LNCaP clone FGC (cell line): ENCODE measurements around the gene KCNC3.

Source experiments
- DNase-seq: peaks from one replicate; pipeline ENCODE4 v3.0.0-alpha.2; 2011; ENCODE audit warnings: low read depth
- H3K4me3 ChIP-seq: 2 replicates; pipeline ENCODE4 v1.5.1; 2011; ENCODE audit warnings: mild to moderate bottlenecking, low read depth, low read length, control low read depth
- CTCF ChIP-seq: IDR thresholded peaks from 2 replicates; pipeline ENCODE4 v1.5.1; 2012; ENCODE audit warnings: mild to moderate bottlenecking; ENCODE audit not compliant: control insufficient read depth, insufficient read depth; ENCODE audit errors: extremely low read depth

Gene KCNC3

DNA sequence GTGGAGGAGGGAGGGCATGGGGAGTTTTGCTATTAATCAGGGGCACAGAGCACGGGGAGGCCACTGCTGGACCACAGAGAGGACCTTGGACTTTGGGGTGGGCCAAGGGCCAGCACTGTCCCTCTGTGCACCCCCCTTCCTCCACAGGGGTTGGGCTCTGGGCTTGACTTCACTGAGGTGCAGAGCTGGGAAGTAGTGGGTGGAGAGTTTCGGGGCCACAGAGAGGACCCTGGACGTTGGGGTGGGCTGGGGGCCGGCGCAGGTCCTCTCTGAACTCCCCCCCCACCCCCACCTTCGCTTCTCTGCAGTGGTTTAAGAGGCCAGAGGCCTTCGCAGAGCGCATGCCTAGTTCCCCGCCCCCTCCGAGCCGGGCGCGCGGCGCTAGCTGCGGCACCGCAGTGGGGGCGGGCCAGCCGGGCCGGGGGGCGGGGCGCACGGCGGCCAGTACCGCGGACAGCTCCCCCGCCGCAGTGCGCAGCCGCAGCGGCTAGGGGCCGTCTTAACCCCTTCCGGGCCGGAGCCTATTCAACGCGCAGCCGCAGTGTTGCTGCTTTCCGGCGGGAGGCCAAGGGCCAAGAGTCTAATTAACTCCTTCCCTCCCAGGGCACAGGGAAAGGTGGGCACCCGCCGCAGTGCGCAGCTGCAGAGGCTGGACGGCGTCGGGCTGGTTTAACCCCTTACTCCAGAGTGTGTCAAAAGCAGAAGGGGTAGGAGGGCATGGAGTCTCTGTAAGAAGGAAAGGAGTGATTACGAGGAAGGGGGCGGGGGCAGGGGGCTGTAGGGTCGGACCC lies 3.7 kb downstream of the KCNC3 start:
- TF ChIP-seq CTCF: no peak
- no peak overlapping the region; the same call in 1 of the 2 replicates for H3K4me3 ChIP-seq
- no peak for DNase-seq

DNA sequence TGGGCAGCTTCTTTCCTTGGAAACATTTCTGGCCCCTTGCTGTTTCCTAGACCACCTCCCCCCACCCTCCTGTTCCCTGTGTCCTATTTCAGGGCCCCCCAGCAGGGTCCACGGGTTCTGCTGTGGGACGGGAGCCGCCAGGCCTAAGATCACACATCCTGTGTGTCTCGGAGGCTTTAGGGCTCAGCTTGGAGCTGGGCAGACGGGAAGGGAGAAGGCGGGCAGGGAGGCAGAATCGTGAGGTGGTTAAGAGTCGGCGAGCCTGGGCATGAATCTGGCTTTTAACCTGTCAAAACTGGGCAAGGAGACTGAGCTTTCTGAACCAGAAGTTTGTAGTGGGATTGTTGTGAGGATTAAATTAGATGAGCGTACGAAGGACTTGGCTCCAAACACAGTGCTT lies 4.8 kb downstream of the KCNC3 start:
- no peak for TF ChIP-seq CTCF
- no peak for DNase-seq
- H3K4me3 ChIP-seq: no peak overlapping the region

GRCh38 chr19:50323782-50324133 lies 5.4 kb downstream of the KCNC3 start:
- no peak for TF ChIP-seq CTCF
- no peak overlapping the region for H3K4me3 ChIP-seq

GRCh38 chr19:50322931-50323781 lies 6.0 kb downstream of the KCNC3 start:
- H3K4me3 ChIP-seq: no peak overlapping the region
- TF ChIP-seq CTCF: no peak
- DNase-seq: no peak

More at GRCh38 chr19:50323782-50324133, 5.4 kb downstream of the KCNC3 start:
- no peak for DNase-seq

DNA sequence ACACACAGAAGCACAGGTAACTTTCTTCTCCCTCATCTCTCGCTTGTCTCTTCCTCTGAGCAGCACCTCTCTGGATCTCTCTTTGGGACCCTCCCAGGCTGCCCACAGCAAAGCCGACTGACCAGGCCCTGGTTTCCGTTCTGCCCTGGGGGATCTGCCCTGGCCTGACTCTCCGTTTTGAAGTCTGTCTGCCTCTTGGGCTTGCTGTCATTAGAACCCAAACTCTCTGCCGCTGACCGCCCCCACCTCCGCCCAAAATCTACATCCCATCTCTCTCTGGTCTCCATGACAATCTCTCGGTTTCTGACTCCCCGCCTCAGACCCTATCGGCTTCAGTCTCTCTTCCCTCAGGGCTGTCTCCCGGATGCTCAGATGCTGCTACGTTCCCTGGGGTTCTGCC lies 6.9 kb downstream of the KCNC3 start:
- TF ChIP-seq CTCF: no peak
- no peak overlapping the region for H3K4me3 ChIP-seq
- no peak for DNase-seq

DNA sequence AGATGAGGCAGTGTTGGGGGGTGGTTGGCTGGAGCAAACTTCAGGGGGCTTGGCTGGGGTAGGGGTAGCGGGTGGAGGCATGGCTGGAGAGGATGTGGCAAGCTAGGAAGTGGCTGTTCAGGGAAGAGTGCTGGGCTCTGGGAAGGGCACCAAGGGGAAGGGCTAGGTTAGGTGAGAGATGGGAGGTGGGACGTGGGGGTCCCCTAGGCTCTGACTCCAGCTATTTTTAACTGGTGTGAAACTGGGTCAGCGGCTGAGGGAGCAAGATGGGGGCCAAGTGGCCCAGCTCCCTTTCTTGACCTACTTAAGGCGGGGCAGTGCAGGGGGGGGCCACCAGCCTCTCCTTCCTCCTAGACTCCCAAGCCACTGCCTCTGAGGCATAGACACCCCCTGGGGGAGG lies 7.3 kb downstream of the KCNC3 start:
- no peak for DNase-seq

More for the DNA sequence above, 7.3 kb downstream of the KCNC3 start:
- H3K4me3 ChIP-seq: no peak overlapping the region
- no peak for TF ChIP-seq CTCF
